HG03442 (cell line): ENCODE data around the gene USP40.

Experiments
- ATAC-seq: cut with Tn5 transposase; IDR thresholded peaks from one replicate; pipeline ENCODE4 v1.9.1; 2021; ENCODE audit warnings: mild to moderate bottlenecking, moderate library complexity; ENCODE audit not compliant: unreplicated experiment

USP40 gene

GRCh38 chr2:233563663-233564430 lies 2.7 kb downstream of the USP40 start:
- no peak for ATAC-seq

- no peak for ATAC-seq
Measured at GRCh38 chr2:233556881-233557736, 9.5 kb downstream of the USP40 start.

- ATAC-seq = no peak
Measured at GRCh38 chr2:233553366-233553765, 13.2 kb downstream of the USP40 start.

- no peak for ATAC-seq
Measured at GRCh38 chr2:233551491-233551890, 15.1 kb downstream of the USP40 start.

DNA sequence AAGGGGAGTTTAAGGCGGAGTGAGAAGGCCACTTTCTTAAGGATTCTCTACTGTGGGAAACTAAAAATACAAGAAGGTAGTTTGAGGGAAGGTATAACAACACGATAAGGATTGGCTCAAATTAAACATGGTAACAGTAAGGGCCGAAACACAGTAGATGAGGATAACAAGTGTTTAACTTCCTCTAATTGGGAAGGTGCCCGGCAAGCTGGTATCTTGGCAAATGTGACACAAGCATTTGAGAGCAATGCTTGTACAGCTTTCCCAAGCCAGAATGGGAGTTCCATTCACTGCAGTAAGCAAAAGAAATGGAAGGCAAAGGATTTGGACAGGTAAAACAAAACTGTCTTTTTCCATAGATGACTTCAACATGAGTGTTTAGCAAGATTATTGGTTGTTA lies 19.8 kb downstream of the USP40 start:
- no peak for ATAC-seq

GRCh38 chr2:233546101-233546500 lies 20.5 kb downstream of the USP40 start:
- no peak for ATAC-seq

GRCh38 chr2:233544200-233544610 lies 22.4 kb downstream of the USP40 start:
- ATAC-seq = no peak

GRCh38 chr2:233542507-233542906 lies 24.1 kb downstream of the USP40 start:
- ATAC-seq = no peak

DNA sequence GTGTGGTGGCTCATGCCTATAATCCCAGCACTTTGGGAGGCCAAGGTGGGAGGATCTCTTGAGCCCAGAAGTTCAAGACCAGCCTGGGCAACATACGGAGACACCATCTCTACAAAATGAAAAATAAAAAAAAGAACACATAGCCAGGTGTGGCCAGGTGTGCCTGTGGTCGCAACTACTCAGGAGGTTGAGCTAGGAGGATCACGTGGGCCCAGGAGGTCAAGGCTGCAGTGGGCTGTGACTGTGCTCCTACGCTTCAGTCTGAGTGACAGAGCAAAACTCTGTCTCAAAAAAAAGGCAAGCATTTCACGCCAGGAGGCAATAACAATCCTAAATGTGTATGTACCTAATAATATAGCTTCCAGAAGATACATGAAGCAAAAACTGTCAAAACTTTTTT lies 27.8 kb downstream of the USP40 start:
- no peak for ATAC-seq

DNA sequence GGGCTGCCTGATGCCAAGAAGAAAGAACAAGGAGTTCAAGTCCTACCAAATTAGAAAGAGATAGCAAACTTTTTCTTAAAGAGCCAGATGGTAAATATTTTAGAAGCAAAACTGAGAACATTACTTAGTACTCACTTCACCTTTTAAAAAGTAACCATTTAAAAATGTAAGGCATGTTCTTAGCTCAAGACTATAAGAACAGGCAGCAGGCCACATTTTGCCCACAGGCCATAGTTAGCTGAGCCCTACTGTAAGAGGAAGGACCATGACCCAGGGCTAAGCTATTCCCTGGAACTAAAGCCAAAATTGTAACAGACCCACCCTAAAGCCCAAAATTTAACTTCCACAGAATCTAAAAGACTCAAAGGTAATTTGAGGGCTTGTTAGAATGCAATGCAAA lies 31.3 kb downstream of the USP40 start:
- ATAC-seq = no peak

- no peak for ATAC-seq
Measured at GRCh38 chr2:233532971-233533370, 33.6 kb downstream of the USP40 start.

- ATAC-seq = no peak
Measured at GRCh38 chr2:233531955-233532354, 34.6 kb downstream of the USP40 start.

DNA sequence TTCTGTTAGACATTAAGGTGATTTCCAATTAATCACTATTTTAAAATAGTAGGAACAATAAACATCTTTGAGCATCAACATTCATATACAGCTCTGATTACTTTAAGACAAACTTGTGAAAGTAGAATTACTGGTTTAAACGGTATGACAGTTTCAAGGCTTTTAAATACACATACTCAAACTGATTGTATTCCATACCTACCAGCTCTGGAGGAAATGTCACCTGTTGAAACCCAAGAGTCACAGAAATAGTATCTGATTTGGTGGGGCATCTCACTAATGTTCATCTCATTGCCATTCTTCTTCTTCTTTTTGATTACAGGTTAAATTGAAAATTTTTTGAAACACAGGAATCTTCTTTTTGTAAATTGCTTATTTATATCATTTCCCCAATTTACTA lies 36.2 kb downstream of the USP40 start:
- ATAC-seq = no peak

- no peak for ATAC-seq
Measured at GRCh38 chr2:233528182-233528581, 38.4 kb downstream of the USP40 start.

- no peak for ATAC-seq
Measured at GRCh38 chr2:233525791-233526190, 40.8 kb downstream of the USP40 start.

- peak; percentile 84 for ATAC-seq
Measured at GRCh38 chr2:233519787-233520611, 46.6 kb downstream of the USP40 start.

GRCh38 chr2:233513953-233514655 lies 52.5 kb downstream of the USP40 start:
- ATAC-seq = no peak

DNA sequence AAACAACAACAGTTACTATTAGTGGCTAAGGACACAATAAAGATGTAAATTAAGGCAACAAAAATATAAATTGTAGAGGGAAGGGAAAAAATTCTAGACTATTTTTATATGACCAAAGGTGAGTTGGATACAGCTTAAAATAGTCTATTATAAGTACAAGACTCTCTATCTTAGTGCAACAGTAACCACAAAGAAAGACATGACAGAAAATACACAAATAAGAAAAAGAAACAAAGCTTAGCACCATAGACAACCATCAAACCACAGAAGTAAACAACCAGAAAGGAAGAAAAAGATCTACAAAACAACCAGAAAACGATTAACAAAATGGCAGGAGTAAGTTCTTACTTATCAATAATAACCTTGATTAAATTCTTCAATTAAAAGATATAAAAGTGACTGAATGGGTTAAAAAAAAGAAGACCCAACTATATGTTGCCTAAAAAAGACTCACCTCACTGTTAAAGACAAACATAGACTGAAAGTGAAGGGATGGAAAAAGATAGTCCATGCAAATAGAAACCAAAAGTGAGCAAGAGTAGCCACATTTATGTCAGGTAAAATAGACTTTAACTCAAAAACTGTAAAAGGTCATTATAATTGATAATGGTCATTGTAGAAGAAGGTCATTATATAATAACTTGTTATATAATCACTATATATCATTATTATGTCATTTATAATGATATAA lies 62.5 kb downstream of the USP40 start:
- ATAC-seq = no peak

DNA sequence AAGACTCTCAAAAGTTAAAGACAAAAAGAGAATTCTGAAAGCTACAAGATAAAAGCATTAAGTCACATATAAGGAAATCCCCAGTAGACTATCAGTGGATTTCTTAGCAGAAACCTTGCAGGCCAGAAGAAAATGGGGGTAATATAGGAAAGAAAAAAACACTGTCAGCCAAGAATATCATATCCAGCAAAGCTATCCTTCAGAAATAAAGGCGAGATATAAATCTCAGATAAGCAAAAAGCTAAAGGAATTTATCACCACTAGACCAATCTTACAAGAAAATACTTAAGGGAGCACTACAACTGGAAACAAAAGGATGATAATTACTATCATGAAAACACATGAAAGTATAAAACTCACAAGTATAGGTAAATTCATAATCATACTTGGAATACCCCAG lies 63.1 kb downstream of the USP40 start:
- no peak for ATAC-seq
